ENCODE results near the gene RYR3.

RYR3 gene

DNA sequence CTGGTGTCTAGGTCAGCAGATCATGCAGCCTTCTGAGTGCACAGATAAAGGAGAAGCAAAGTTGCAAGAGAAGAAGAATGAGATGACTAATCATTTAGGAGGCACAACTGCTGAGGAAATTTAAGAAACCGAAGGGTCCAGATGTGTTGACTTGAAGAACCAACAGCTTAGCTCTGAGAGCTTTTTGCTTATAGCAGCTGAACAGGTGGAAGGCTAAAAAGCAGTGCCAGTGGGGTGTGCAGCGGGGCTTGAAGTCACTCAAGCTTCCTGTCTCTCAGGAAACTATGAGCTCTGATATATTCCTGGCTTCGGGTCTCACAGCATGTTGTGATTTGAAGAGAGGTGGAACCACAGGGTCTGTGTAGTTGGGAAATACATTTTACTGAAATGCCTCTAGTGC lies 305.7 kb downstream of the RYR3 start:
- no peak overlapping the region for H3K4me3 ChIP-seq (ENCODE audit: low read length)

DNA sequence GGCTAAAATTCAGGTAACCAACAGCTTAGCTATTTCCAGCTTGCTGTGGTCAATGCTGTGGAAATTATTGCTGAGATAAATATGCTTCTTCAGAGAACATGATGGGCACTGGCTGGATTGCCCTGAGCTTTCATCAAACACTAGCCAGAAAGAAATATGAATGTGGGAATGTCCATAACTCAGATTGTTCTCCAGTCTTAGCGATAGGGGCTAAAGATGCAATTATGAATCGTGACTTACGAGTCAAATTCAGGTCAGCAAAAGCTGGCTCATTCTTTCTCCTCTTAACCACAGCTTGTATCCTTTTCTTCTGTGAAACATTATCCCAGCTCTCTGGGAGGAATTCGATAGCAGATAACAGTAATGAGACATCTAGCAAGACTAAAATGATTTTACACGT lies 307.6 kb downstream of the RYR3 start:
- no peak for DNase-seq (ENCODE audit: low read depth)
- H3K4me3 ChIP-seq (ENCODE audit: low read length): no peak overlapping the region
- TF ChIP-seq, protein P1, sequence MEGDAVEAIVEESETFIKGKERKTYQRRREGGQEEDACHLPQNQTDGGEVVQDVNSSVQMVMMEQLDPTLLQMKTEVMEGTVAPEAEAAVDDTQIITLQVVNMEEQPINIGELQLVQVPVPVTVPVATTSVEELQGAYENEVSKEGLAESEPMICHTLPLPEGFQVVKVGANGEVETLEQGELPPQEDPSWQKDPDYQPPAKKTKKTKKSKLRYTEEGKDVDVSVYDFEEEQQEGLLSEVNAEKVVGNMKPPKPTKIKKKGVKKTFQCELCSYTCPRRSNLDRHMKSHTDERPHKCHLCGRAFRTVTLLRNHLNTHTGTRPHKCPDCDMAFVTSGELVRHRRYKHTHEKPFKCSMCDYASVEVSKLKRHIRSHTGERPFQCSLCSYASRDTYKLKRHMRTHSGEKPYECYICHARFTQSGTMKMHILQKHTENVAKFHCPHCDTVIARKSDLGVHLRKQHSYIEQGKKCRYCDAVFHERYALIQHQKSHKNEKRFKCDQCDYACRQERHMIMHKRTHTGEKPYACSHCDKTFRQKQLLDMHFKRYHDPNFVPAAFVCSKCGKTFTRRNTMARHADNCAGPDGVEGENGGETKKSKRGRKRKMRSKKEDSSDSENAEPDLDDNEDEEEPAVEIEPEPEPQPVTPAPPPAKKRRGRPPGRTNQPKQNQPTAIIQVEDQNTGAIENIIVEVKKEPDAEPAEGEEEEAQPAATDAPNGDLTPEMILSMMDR (IDR thresholded peaks at IDR 0.05; ENCODE audit: insufficient read depth, low read depth, low read length, missing control alignments): no peak

More for the DNA sequence above, 305.7 kb downstream of the RYR3 start:
- DNase-seq (ENCODE audit: low read depth): no peak
- TF ChIP-seq, protein P1 (IDR thresholded peaks at IDR 0.05; ENCODE audit: insufficient read depth, low read depth, low read length, missing control alignments): no peak

DNA sequence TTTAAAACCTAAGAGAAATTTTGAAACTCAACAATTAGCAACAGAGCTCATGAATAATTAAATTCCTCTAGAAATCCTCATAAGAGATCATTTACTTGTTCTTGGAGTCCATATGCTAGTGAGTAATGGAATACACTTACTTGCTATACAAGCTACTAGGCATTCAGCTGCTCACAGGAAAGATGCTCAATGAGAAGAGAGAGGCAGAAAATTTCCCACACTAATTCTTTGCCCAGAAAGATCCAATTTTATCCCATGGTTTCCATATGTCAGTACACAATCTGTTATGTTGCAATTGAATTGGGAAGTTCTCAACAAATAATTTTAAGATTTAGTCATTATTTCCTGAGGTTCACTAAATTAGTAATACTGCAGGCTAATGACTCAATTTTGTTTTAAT lies 310.4 kb downstream of the RYR3 start:
- TF ChIP-seq, protein P1 (IDR thresholded peaks at IDR 0.05; ENCODE audit: insufficient read depth, low read depth, low read length, missing control alignments): no peak
- DNase-seq (ENCODE audit: low read depth): peak; percentile 18
- no peak overlapping the region for H3K4me3 ChIP-seq (ENCODE audit: low read length)

DNA sequence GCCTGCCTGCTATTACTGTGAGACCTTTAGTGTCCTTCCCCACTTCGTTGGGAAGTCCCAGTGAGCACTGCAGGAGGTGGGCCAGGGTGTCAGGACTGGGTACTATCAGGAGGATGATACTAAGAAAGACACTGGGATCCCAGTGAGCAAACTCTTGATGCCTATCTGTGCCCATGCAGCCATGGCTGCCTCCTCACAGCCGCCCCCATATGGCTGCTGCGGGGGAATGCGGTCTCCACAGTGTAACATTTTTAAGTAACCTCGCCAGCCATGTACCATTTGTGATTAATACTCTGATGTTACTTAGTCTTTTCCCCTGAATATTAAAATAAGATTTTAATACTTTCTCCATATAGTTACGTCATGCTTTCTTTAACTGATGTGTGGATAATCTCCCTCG lies 312.2 kb downstream of the RYR3 start:
- DNase-seq (ENCODE audit: low read depth): no peak
- no peak overlapping the region for H3K4me3 ChIP-seq (ENCODE audit: low read length)
- TF ChIP-seq, protein P1 (IDR thresholded peaks at IDR 0.05; ENCODE audit: insufficient read depth, low read depth, low read length, missing control alignments): no peak

DNA sequence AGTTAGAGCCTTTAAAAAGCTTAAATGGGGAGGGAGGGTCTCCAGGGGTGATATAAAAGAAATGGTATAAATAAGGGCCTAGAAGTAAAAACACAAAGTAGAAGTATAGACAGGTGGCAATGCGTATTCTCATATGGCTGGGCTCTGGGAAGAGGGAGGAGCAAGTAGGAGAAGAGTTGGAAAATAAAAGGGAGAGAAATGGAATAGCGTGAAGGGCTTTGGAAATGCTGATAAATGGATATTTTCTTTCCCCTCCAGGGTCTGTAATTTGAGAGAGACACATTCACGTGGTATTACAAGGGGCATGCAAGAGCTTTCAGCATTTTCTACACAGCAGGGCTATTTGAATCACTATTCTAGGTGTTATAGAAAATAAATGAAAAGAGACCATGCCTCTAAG lies 313.7 kb downstream of the RYR3 start:
- no peak overlapping the region for H3K4me3 ChIP-seq (ENCODE audit: low read length)
- no peak for DNase-seq (ENCODE audit: low read depth)
- TF ChIP-seq, protein P1 (IDR thresholded peaks at IDR 0.05; ENCODE audit: insufficient read depth, low read depth, low read length, missing control alignments): no peak

DNA sequence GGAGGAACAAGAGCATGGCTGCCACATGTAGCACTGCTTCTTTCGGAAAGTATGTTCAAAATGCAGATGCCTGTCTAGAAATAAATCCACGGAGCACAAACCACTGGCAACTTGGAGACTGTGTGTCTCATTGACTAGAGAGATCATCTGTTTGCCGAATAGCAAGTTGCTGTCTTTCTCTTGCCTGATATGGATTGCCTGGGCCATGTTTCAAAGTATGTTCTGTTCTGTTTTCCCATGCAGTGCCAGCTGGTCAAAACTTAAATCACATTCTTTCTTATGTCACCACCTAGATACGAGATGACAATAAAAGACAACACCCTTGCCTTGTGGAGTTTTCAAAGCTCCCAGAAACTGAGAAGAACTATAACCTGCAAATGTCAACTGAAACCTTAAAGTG lies 318.9 kb downstream of the RYR3 start:
- TF ChIP-seq, protein P1 (IDR thresholded peaks at IDR 0.05; ENCODE audit: insufficient read depth, low read depth, low read length, missing control alignments): no peak
- DNase-seq (ENCODE audit: low read depth): no peak
- no peak overlapping the region for H3K4me3 ChIP-seq (ENCODE audit: low read length)

DNA sequence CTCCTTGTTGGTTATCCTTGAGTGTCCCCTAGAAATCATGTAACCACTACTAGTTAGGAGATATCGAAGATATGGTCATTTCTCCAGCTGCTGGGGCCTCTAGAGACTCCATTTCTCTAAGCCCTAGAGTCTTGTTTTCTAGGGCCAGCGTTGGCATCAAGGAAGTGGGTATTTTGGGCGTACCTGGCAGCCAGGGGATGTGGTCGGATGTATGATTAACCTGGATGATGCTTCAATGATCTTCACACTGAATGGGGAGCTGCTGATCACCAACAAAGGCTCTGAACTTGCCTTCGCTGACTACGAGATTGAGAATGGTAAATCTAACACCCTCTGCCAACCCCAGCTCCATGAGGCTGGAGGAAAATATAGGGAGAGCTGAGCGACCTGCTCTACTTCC lies 325.5 kb downstream of the RYR3 start:
- TF ChIP-seq, protein P1 (IDR thresholded peaks at IDR 0.05; ENCODE audit: insufficient read depth, low read depth, low read length, missing control alignments): no peak
- DNase-seq (ENCODE audit: low read depth): no peak
- no peak overlapping the region for H3K4me3 ChIP-seq (ENCODE audit: low read length)

All from epithelial cell of esophagus (primary cell).